ENCODE data around the gene SMAD5.

Gene SMAD5

GRCh38 chr5:136197462-136198142, 65.0 kb downstream of the SMAD5 start:
- no peaks in the 10 kb centered on the region for H3K9me3 ChIP-seq (ENCODE audit: low read length)
- H3K9ac ChIP-seq (ENCODE audit: low read length): no peak overlapping the region
- H3K27ac ChIP-seq (ENCODE audit: low read depth, low read length, poor library complexity, severe bottlenecking): no peak overlapping the region
- H4K20me1 ChIP-seq (ENCODE audit: insufficient read depth, low read length): no peaks in the 10 kb centered on the region
- H3K4me1 ChIP-seq (ENCODE audit: insufficient read depth, low read length, severe bottlenecking): no peaks in the 10 kb centered on the region
- no peak overlapping the region for H2AFZ ChIP-seq (ENCODE audit: low read length)
- no peaks in the 10 kb centered on the region for H3K9me2 ChIP-seq (ENCODE audit: low read depth, low read length)
- TF ChIP-seq EZH2 (IDR thresholded peaks at IDR 0.05; ENCODE audit: borderline replicate concordance, low read length): no peak
- TF ChIP-seq, protein P1, sequence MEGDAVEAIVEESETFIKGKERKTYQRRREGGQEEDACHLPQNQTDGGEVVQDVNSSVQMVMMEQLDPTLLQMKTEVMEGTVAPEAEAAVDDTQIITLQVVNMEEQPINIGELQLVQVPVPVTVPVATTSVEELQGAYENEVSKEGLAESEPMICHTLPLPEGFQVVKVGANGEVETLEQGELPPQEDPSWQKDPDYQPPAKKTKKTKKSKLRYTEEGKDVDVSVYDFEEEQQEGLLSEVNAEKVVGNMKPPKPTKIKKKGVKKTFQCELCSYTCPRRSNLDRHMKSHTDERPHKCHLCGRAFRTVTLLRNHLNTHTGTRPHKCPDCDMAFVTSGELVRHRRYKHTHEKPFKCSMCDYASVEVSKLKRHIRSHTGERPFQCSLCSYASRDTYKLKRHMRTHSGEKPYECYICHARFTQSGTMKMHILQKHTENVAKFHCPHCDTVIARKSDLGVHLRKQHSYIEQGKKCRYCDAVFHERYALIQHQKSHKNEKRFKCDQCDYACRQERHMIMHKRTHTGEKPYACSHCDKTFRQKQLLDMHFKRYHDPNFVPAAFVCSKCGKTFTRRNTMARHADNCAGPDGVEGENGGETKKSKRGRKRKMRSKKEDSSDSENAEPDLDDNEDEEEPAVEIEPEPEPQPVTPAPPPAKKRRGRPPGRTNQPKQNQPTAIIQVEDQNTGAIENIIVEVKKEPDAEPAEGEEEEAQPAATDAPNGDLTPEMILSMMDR (IDR thresholded peaks at IDR 0.05; ENCODE audit: low read length): no peak
- H3K36me3 ChIP-seq (ENCODE audit: insufficient read depth, low read length): no peaks in the 10 kb centered on the region
- no peak overlapping the region for H3K4me2 ChIP-seq (ENCODE audit: low read length)
- H3K79me2 ChIP-seq (ENCODE audit: insufficient read depth, low read length): no peaks in the 10 kb centered on the region
- H3K4me3 ChIP-seq (ENCODE audit: low read depth, low read length, poor library complexity, severe bottlenecking): no peak overlapping the region
- H3K27me3 ChIP-seq (ENCODE audit: insufficient read depth, low read length): no peaks in the 10 kb centered on the region
- no peaks in the 10 kb centered on the region for H3F3A ChIP-seq (ENCODE audit: insufficient read depth, low read length)

- H3F3A ChIP-seq (ENCODE audit: insufficient read depth, low read length): no peaks in the 10 kb centered on the region
- H3K27ac ChIP-seq (ENCODE audit: low read depth, low read length, poor library complexity, severe bottlenecking): no peak overlapping the region
- no peaks in the 10 kb centered on the region for H4K20me1 ChIP-seq (ENCODE audit: insufficient read depth, low read length)
- no peak overlapping the region for H3K4me2 ChIP-seq (ENCODE audit: low read length)
- no peaks in the 10 kb centered on the region for H3K27me3 ChIP-seq (ENCODE audit: insufficient read depth, low read length)
- H3K9me3 ChIP-seq (ENCODE audit: low read length): no peaks in the 10 kb centered on the region
- no peak overlapping the region for H3K9ac ChIP-seq (ENCODE audit: low read length)
- no peak overlapping the region for H2AFZ ChIP-seq (ENCODE audit: low read length)
- no peaks in the 10 kb centered on the region for H3K4me1 ChIP-seq (ENCODE audit: insufficient read depth, low read length, severe bottlenecking)
- H3K9me2 ChIP-seq (ENCODE audit: low read depth, low read length): no peaks in the 10 kb centered on the region
- H3K4me3 ChIP-seq (ENCODE audit: low read depth, low read length, poor library complexity, severe bottlenecking): no peak overlapping the region
- H3K79me2 ChIP-seq (ENCODE audit: insufficient read depth, low read length): no peaks in the 10 kb centered on the region
- no peaks in the 10 kb centered on the region for H3K36me3 ChIP-seq (ENCODE audit: insufficient read depth, low read length)
- TF ChIP-seq, protein P1 (IDR thresholded peaks at IDR 0.05; ENCODE audit: low read length): no peak
- no peak for TF ChIP-seq EZH2 (IDR thresholded peaks at IDR 0.05; ENCODE audit: borderline replicate concordance, low read length)
Observed at GRCh38 chr5:136198453-136198852, 65.8 kb downstream of the SMAD5 start.

GRCh38 chr5:136199408-136199807, 66.8 kb downstream of the SMAD5 start:
- Histone ChIP-seq H3K9me2 (ENCODE audit: low read depth, low read length) (no peaks in the 10 kb centered on the region), H3K36me3 (ENCODE audit: insufficient read depth, low read length) (no peaks in the 10 kb centered on the region), H3K79me2 (ENCODE audit: insufficient read depth, low read length) (no peaks in the 10 kb centered on the region), H3K9me3 (ENCODE audit: low read length) (no peaks in the 10 kb centered on the region), H3K9ac (ENCODE audit: low read length) (no peak overlapping the region), H3K4me1 (ENCODE audit: insufficient read depth, low read length, severe bottlenecking) (no peaks in the 10 kb centered on the region), H3K4me2 (ENCODE audit: low read length) (no peak overlapping the region), H4K20me1 (ENCODE audit: insufficient read depth, low read length) (no peaks in the 10 kb centered on the region), H3K4me3 (ENCODE audit: low read depth, low read length, poor library complexity, severe bottlenecking) (no peak overlapping the region), H3F3A (ENCODE audit: insufficient read depth, low read length) (no peaks in the 10 kb centered on the region), H3K27ac (ENCODE audit: low read depth, low read length, poor library complexity, severe bottlenecking) (no peak overlapping the region), H3K27me3 (ENCODE audit: insufficient read depth, low read length) (no peaks in the 10 kb centered on the region), H2AFZ (ENCODE audit: low read length) (no peak overlapping the region)
- TF ChIP-seq, protein P1 (IDR thresholded peaks at IDR 0.05; ENCODE audit: low read length): no peak
- no peak for TF ChIP-seq EZH2 (IDR thresholded peaks at IDR 0.05; ENCODE audit: borderline replicate concordance, low read length)
